NCI-H1092 (cell line): ENCODE measurements around the gene ANK2.

Experiments used
- DNase-seq: peaks from one replicate; lab custom pipeline; 2025; lab: John Stamatoyannopoulos, UW

The ANK2 gene

GRCh38 chr4:113094331-113094730 lies 44.9 kb downstream of the ANK2 start:
- no peak for DNase-seq

GRCh38 chr4:113094802-113095201 lies 45.3 kb downstream of the ANK2 start:
- no peak for DNase-seq

- no peak for DNase-seq
These were observed 52.2 kb downstream of the ANK2 start for GRCh38 chr4:113101669-113102068.

- no peak for DNase-seq
These were observed 54.1 kb downstream of the ANK2 start for GRCh38 chr4:113103556-113103955.

- no peak for DNase-seq
These were observed 56.7 kb downstream of the ANK2 start for GRCh38 chr4:113106108-113106507.

GRCh38 chr4:113109106-113109718 lies 59.8 kb downstream of the ANK2 start:
- no peak for DNase-seq

- DNase-seq, result no peak
These were observed 63.0 kb downstream of the ANK2 start for GRCh38 chr4:113112338-113112978.

GRCh38 chr4:113113151-113113550 lies 63.7 kb downstream of the ANK2 start:
- DNase-seq, result no peak

- no peak for DNase-seq
These were observed 65.4 kb downstream of the ANK2 start for GRCh38 chr4:113114884-113115283.

- DNase-seq, result peak; percentile 15
These were observed 67.2 kb downstream of the ANK2 start for GRCh38 chr4:113116414-113117357.

- DNase-seq, result no peak
These were observed 67.9 kb downstream of the ANK2 start for GRCh38 chr4:113117358-113117702.

GRCh38 chr4:113122066-113122465 lies 72.6 kb downstream of the ANK2 start:
- no peak for DNase-seq

- no peak for DNase-seq
These were observed 76.0 kb downstream of the ANK2 start for GRCh38 chr4:113125418-113125817.

- no peak for DNase-seq
These were observed 81.7 kb downstream of the ANK2 start for GRCh38 chr4:113131136-113131535.

- no peak for DNase-seq
These were observed 82.2 kb downstream of the ANK2 start for GRCh38 chr4:113131621-113132020.

GRCh38 chr4:113141901-113142346 lies 92.5 kb downstream of the ANK2 start:
- DNase-seq, result peak; percentile 70

- DNase-seq, result no peak
These were observed 92.9 kb downstream of the ANK2 start for GRCh38 chr4:113142351-113142750.

- DNase-seq, result no peak
These were observed 94.6 kb downstream of the ANK2 start for GRCh38 chr4:113144091-113144490.

GRCh38 chr4:113145147-113145518 lies 95.7 kb downstream of the ANK2 start:
- DNase-seq, result no peak

GRCh38 chr4:113145519-113146291 lies 96.3 kb downstream of the ANK2 start:
- no peak for DNase-seq

GRCh38 chr4:113146876-113147358 lies 97.5 kb downstream of the ANK2 start:
- DNase-seq, result no peak

GRCh38 chr4:113147498-113148111 lies 98.2 kb downstream of the ANK2 start:
- DNase-seq, result no peak
